Measurements from ENCODE around the gene CCNY. TPM values are rescaled to one million over a fixed set of nuclear protein-coding genes. Genes with fewer than 3 reads are reported as not detected.

Gene CCNY
- total and polyA plus RNA-seq, 8 donors: 60.9 to 87.6 (median 81.7) TPM

DNA sequence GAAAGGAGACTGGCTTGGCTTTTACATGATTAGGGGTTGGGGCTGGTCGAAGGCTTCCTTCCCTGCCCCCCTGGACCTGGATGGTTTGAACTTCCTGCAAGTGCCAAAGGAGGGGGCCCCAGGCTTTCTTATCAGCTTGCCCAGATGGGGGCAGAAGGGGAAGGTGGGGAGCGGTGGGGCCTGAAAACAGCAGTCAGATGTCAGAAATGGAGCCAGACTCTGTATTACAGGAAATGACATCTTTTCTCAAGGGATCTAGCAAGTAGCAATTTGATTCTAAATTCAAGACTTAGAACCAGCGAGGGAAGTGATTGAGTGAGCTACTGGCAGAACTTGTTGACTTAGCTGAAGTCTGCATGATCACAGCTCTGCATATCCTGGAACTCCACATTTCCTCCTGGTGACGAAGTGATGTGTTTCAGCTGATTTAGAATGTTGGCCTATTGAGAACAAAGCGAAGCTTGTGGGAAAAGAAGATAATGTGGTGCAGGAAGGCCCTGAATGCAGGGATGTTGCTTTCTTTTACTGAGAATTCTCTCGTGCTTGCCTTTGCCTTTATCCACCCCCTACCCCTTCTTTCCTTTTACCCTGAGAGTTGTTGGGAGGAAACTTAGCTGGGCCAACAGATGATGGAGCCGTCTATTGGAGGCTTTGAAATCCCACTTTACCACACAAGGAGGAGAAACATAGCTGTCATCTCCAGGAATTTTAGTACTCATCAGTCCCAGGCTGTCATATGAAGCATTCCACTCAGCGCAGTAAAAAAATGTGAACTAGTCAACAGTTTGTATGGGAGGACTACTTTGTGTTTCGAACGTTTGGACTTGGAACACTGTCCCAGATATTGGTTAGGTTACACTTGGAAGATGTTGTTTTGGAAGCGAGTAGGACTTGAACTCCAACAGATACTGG lies 43.2 kb downstream of the CCNY start:
- no peaks in the 10 kb centered on the region for H3K36me3 ChIP-seq
- peaks cover 13 to 67% of the 10 kb centered on the region in 2 donors for H3K4me1 ChIP-seq
- peak overlapping the region; percentile 60 to 61 for H3K27ac ChIP-seq
- TF ChIP-seq, protein P1, sequence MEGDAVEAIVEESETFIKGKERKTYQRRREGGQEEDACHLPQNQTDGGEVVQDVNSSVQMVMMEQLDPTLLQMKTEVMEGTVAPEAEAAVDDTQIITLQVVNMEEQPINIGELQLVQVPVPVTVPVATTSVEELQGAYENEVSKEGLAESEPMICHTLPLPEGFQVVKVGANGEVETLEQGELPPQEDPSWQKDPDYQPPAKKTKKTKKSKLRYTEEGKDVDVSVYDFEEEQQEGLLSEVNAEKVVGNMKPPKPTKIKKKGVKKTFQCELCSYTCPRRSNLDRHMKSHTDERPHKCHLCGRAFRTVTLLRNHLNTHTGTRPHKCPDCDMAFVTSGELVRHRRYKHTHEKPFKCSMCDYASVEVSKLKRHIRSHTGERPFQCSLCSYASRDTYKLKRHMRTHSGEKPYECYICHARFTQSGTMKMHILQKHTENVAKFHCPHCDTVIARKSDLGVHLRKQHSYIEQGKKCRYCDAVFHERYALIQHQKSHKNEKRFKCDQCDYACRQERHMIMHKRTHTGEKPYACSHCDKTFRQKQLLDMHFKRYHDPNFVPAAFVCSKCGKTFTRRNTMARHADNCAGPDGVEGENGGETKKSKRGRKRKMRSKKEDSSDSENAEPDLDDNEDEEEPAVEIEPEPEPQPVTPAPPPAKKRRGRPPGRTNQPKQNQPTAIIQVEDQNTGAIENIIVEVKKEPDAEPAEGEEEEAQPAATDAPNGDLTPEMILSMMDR (IDR thresholded peaks at IDR 0.05): no peak
- peak; percentile 85 for ATAC-seq
- H3K9me3 ChIP-seq: no peaks in the 10 kb centered on the region
- DNase-seq: peak in 2 of 4 donors; percentile 38 to 71
- no peak overlapping the region for H3K4me3 ChIP-seq
- intact Hi-C loops (cut with DNase I): no loop called here
- no peaks in the 10 kb centered on the region for H3K27me3 ChIP-seq

DNA sequence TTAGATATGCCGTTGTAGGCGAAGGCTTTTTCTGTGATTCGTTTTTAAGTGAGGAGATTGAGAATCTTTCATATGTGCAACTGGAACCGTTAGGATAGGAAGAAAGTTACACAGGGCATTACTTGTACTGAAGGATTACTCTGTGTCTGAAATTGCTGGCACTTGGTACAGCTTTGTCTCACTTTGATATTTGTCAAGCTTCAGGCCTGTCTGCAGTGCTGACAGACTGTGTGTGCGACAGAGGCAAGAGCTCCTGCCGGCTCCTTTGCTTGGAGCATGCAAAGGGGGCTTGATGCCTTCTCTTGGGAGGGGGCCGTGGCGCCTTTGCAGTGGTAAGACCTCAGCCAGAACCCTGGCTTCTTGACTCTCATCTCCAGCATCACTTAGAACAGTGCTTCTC lies 45.8 kb downstream of the CCNY start:
- H3K27me3 ChIP-seq: no peaks in the 10 kb centered on the region
- no peak overlapping the region for H3K27ac ChIP-seq
- H3K4me1 ChIP-seq: peaks cover 20 to 54% of the 10 kb centered on the region in 2 donors
- no peaks in the 10 kb centered on the region for H3K36me3 ChIP-seq
- TF ChIP-seq, protein P1 (IDR thresholded peaks at IDR 0.05): no peak
- ATAC-seq (no peak), DNase-seq (no peak)
- H3K9me3 ChIP-seq: no peaks in the 10 kb centered on the region
- no peak overlapping the region for H3K4me3 ChIP-seq
- intact Hi-C loops (cut with DNase I): no loop called here

GRCh38 chr10:35384265-35384868 lies 48.1 kb downstream of the CCNY start:
- intact Hi-C loops (cut with DNase I): no loop called here
- Histone ChIP-seq H3K4me1 (peaks cover 20 to 43% of the 10 kb centered on the region in 2 donors), H3K27ac (no peak overlapping the region)

DNA sequence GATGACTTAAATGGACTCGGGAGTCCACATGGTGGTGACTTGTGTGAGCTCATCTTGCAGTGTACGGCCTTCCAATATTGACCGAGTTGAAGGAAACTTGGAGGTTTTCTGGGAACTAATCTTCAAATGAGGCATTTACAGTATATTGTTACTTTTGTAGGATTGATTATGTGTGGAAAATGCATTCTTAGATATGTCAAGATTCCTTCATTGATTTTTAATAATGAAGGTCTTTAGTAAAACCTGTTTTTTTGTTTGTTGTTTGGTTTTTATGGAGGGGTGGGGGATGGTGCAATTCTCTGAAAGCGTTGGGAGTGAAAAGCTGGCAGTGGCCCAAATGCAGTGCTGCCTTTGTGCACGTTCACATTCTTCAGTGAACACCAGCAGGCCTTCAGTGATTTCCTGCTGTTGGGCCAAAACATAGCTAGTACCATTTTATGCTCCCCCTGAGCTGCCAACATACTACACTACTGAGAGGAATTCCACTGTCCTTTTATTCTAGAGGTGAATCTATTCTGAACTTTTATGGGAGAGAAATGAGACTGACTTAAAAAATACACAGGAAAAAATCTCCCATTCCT lies 50.4 kb downstream of the CCNY start:
- Histone ChIP-seq H3K4me3 (no peak overlapping the region), H3K36me3 (no peaks in the 10 kb centered on the region), H3K27me3 (no peaks in the 10 kb centered on the region), H3K9me3 (peaks cover 0 to 17% of the 10 kb centered on the region in 2 donors), H3K27ac (peak overlapping the region in 1 of 2 donors; percentile 34), H3K4me1 (peaks cover 16 to 40% of the 10 kb centered on the region in 2 donors)
- intact Hi-C loops (cut with DNase I): no loop called here
- DNase-seq (peak in 2 of 4 donors; percentile 46 to 63), ATAC-seq (no peak)
- TF ChIP-seq, protein P1 (IDR thresholded peaks at IDR 0.05): no peak

More at GRCh38 chr10:35384265-35384868, 48.1 kb downstream of the CCNY start:
- TF ChIP-seq, protein P1 (IDR thresholded peaks at IDR 0.05): no peak
- ATAC-seq: peak; percentile 71
- Histone ChIP-seq H3K27me3 (no peaks in the 10 kb centered on the region), H3K36me3 (no peaks in the 10 kb centered on the region), H3K4me3 (no peak overlapping the region), H3K9me3 (no peaks in the 10 kb centered on the region)
- DNase-seq: peak in 1 of 4 donors; percentile 49

- Histone ChIP-seq H3K27me3 (no peaks in the 10 kb centered on the region), H3K4me1 (peaks cover 16 to 42% of the 10 kb centered on the region in 2 donors), H3K4me3 (no peak overlapping the region), H3K36me3 (no peaks in the 10 kb centered on the region), H3K27ac (peak overlapping the region in 1 of 2 donors; percentile 34), H3K9me3 (peaks cover 0 to 17% of the 10 kb centered on the region in 2 donors)
- ATAC-seq: peak; percentile 72
- intact Hi-C loops (cut with DNase I): no loop called here
- DNase-seq: no peak
- TF ChIP-seq, protein P1 (IDR thresholded peaks at IDR 0.05): no peak
Observed at GRCh38 chr10:35387768-35388167, 51.5 kb downstream of the CCNY start.
